Stimulated activated CD8-positive, alpha-beta memory T cell treated with anti-CD3 and anti-CD28 coated beads, Interleukin-15, amount 100 ng/mL, for 48 hours (primary cell): ENCODE results near the gene KRT81.
"Not testable (repeated sequence)": the region's sequence is repeated elsewhere in the genome, so short reads cannot be mapped to it uniquely, and the experiment has no call there.

ENCODE experiments used
- DNase-seq, 2 donors: peaks; one replicate each; pipeline ENCODE4 v3.0.0-alpha.2; 2020; ENCODE audit warnings: low read depth in 2 of 2

KRT81 gene

DNA sequence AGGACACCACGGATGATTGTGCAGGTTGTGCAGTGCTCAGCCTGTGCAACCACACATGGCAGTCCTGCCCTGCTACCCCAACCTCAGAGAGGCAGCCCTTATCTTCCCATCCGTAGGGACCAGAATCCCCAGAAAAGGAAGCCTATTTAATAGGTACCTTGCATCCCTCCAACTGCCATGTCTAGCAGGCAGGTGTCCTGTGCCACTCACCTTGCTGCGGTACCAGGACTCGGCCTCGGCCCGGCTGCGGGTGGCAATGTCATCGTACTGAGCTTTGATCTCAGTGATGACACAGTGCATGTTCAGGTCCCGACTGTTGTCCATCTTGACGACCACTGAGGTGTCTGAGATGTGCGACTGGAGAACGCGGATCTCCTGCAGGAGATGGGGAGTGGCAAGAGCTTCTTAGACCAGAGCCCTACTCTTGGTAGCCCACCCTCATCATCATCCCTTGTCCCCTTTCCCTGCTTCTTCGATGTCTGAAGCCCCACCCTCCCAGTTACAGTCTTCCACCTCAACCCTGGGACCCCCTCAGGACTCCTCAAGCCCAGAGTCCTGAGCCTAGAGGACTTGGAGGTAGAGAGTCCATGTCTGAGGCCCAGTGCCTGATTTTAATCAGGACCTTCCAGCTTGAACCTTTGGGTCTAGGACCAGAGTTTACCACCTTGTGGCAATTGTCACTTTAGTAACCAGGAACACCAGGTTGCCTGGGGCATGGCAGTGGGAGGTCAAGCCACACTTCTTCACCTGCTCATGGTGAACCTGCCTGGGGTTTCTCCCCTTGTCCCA, 37.7 kb downstream of the KRT81 start:
- DNase-seq, result no peak

DNA sequence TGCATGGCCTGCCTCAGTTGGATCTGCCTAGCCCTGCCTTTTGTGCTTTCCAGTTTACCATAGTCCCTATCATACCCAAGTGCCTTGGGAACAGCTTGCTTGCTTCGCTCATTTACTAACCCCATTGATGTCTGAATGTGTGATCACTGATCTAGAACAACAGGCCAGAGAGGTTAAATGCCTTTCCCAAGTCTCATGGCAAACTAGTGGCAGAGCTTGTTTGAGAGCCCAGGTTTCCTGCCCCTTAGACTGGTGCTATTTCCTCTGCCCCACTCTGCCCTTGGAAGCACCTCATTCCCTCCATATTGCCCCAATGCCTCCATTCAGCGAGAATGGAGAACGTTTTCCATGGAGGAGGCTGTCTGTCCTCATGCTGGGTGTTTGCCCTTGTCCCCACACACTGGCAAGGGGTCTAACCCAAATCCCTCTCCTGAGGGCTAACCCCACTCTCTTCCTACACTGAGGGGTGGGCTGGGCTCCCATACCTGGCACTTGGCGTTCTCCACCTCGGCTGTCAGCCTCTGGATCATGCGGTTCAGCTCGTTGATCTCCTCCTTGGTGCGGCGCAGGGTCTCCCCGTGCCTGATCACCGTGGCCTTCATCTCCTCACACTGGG, 38.5 kb downstream of the KRT81 start:
- no peak for DNase-seq

DNA sequence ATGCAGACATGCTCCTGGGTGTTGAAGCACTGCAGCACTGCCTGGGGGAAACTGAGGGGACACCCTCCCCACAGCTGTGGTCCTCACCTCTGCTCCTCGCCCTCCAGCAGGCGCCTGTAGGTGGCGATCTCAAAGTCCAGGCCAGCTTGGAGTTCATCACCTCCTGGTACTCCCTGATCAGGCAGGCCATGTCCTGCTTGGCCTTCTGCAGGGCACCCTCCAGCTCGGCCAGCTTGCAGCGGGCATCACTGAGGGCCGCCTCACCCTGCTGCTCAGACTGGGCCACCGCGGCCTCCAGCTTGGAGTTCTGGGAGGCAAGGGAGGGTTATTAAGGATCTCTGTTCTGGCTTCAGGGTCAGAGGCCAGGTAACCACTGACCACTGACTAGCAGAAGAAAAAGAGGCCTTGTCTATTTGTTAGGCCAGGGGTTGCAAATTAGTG, 39.1 kb downstream of the KRT81 start:
- DNase-seq, result not testable (repeated sequence)

DNA sequence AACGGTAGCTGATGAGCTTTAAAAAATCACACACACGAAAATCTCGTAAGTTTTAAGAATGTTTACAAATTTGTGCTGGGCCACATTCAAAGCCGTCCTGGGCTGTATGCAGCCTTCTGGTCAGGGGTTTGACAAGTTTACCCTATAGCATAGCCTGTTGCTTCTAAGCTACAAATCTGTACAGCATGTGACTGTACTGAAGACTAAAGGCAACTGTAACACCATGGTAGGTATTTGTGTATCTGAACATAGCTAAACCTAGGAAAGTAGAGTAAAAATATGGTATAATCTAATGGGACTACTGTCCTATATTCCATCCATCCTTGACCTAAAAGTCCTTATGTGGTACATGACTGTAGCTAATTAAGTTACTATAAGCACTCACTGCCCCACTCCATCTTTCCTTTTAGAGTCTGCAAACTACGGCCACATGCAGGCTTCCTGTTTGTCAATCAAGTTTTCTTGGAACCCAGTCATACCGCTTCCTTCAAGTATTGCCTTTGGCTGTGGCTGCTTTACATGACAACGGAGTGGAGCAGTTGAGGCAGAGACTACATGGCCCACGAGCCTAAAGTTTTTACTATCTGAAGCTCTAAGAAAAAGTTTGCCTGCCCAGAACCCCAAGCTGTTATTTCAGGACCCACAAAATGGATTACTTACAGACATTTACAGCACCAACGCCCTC, 39.8 kb downstream of the KRT81 start:
- no peak for DNase-seq

DNA sequence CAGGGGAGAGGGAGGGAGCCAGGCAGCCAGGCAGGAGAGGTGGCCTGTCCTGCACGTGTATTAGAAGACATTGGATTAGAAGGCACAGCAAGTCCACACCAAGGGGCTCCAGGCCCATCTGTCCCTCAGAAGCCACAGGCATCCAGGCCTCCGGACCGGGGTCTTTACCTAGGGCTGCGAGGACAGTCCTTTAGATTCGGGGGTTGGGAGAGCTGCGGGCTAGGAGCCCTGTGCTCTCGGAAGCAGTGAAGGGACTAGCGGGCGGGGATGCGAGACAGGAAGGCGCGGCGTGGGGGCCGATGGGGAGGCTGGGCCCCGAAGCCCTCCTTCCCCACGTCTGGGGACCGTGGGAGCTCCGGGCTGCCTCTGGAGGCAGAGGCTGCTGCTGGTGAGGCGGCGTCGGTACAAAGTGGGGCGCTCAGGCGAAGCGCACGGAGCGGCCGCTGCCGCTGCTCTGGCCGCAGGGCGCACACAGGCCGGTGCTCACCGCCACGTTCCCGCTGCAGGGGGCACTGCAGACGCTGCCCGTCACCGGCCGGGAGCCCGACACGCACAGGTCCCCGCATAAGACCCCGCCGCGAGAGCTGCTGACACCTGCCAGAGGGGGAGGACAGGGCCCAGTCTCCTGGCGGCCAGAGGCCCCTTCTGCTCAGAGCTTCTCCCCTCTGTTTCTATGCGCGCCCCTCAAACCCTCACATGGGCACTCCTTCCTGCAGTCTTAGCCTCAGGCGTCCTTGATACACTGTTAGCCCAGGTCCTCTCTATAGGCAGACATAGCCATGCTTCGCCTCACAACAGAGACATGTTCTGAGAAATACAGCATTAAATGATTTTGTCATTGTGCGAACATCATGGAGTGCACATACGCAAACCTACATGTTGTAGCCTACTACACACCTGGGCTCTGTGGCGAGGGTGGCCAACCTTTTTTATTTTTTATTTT, 41.0 kb downstream of the KRT81 start:
- no peak for DNase-seq

DNA sequence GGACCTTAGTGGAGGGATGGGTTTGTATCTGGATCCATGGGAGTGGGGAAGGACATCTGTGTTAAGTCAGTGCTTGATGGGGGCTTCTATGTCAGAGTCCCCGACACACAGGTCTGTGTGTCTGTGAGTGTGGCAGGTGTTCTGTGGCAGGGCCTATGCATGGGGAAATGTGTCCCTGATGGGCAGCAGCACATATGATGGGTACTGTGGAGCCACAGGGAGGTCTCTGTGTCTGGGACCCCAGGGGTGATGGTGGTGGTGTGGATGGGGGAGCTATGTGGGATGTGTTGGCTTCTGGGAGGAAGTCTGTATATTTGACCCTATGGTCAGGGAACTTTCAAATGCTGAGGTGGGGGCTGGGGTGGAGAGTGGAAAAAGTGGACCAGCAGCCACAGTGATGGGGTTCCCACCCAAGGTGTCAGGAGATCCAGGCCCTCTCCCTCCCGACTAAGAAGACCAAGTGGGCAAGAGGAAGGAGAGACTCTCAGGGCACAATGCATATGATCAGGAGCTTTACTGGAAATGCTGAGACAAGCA, 41.8 kb downstream of the KRT81 start:
- no peak for DNase-seq

DNA sequence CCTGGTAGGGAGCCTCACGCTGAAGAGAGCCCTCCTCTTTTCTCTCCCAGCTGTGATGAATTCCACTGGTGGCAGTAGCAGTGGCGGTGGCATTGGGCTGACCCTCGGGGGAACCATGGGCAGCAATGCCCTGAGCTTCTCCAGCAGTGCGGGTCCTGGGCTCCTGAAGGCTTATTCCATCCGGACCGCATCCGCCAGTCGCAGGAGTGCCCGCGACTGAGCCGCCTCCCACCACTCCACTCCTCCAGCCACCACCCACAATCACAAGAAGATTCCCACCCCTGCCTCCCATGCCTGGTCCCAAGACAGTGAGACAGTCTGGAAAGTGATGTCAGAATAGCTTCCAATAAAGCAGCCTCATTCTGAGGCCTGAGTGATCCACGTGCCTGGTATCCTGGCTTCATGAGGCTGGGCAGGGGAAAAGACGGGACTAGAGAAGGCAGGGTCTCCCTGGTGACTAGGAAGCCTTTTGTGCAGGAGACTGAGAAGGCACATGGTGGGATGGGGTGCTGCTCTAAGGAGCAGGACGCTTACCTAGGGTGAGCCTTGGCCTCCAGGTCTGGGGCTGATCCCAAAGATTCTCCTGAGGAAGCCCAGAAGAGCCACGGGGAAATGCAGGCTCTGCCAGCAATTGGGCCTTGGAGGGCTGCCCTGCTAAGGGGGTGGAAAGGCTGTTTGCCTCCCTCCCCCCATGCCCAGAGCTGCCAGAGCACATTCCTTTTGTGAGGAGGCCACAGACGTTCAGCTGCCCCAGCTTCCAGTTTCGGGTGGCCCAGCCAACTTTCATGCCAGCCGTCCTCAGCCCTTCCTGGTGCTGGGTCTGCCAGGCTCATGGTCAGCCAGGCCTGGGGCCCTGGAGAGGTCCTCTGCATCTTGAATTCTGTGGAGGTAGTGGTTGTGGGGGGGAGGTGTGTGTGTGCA, 42.5 kb downstream of the KRT81 start:
- no peak for DNase-seq

DNA sequence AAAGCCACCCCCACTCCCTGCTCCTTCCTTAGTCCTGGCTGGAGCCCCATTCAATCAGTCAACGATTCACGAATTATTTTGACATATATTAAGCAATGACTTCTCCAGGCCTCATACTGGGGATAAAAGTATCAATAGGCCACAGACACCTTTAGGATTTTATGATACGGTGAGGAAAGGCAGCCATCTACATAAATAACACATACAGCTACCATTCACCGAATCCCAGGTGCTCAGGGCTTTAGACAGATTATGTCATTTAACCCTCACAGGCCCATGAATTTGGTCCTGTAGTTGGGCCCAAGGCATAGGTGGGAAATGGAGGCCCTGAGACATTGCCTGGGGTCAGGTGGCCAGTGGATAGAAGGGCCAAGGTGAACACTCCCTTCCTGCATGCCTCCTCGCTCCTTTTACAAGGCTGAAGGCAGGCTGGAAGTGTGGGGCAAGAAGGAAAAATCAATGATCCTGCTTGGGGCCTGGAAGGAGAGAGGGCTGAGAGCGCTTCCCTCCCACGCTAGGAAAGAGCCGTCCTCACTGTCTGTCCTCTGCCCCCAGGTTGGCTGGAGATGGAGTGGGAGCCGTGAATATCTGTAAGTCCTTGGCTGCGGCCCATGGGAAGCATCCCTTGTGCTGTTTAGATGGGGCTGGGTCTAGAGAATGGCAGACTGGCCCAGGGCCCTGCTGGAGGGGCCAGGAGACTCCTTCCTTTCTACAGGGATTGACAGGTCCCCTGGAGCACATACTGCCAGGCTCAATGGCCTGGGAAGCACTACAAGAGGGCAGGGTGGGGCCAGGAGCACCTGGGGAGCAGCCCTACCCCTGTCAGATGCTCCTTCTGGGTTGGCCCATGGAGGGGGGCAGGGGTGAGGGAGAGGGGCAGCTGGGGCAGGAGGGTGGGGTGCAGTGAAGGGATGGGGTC, 43.5 kb downstream of the KRT81 start:
- DNase-seq, result no peak

DNA sequence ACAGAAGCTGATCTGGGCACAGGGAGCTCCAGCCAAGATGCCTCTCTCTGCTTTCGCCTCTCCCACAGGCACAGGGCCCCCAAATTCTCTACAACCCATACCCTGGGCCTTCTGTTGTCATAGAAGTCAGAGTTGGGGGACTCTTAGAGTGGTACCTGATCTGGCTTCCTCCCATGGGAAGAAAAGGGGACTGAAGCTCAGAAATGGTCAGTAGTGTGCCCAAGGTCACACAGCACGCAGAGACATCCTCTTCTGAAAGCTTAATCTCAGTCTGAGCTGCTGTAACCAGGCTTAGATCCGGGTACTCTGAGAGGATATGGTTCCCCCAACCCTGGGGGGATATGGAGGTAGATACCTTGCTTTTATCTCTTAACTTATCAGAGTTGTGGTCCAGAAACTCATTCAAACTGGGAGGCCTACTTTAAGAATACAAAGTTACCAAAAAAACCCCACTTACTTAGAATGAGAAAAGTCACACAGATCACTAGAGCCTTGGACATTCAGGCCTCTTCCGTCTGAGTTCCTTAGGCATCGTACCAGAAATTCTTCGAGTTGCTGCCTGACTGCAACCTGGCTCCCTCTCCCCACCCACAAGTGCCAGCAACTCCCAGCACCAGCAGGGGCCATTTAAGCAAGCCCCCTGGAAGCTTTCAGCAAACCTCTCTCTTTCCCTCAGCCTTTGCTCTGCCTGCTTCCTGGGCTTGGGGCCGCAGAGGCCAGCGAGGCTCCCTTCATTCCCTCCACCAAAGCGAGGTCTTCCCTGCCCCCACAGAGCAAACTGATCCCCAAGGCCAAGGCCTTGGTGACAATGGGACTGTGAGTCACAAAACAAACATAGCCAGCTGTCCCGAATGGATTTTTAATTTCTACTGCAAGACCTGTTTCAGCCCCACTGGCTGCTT, 44.4 kb downstream of the KRT81 start:
- DNase-seq, result no peak

DNA sequence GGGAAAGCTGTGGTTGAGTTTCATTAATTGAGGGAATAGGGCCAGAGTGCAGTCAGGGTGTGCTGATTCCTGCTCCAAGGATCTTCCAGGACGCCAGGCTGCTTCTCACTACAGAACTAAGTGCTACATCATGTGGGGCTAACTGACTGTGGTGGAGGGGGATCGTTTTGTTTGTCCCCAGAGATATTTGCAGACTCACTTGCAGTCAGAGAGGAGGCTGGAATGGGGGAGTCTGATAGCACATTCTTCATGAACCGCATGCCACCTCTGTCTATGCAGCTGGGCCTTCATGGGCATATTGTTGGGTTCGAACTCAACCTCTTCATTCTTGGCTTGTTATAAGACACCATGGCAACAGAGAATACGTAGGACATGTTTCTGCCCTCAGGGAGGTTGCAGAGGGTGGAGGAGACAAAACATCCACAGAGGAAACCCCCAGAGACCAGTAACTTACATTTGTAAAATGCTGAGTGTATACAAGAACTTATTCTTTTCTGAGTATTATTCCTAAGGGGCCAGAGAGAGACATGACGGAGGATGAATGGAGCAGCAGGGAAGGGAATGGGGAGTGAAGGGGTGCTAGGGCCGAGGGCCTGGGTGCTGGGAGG, 45.3 kb downstream of the KRT81 start:
- DNase-seq, result no peak

DNA sequence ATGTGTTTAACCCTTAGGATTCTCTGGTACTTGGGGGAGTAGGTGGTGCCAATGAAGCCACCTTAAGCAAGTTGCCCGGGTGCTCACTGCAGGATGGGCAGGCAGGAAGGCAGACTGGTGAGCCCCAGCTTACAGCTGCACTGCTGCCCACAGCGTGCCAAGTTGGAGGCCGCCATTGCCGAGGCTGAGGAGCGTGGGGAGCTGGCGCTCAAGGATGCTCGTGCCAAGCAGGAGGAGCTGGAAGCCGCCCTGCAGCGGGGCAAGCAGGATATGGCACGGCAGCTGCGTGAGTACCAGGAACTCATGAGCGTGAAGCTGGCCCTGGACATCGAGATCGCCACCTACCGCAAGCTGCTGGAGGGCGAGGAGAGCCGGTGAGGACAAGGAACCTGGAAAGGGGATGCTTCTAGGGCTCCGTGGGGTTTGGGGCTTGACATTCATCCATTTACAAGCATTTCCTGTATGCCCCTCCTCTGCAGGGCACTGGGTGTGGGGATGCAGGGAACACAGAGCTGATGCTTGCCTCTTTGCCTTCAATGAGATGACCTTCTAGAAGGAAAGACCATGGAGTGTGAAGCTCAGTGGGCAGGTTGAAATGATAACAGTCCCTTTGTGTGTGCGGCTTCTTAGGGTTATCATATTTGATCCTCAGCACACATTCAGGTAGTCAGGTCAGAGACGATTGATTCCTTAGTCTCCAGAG, 45.9 kb downstream of the KRT81 start:
- no peak for DNase-seq

DNA sequence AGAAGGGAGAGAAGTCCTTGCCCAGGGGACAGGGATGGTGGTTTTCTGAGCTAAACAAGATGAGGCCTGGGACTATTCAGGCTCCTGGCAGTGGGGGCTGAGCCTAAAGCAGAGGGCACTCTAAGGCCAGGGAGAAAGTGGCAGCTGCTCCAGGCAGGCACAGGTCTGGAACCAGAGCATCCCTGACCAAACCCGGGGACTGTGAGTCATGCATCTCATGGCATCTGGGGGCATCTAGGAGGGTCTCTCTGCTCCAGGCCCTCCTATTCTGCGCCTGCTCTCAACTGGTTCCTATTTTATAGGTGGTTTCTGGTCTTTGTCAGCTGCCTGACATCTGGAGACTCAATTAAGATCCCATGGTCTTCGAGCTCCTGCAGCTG, 46.7 kb downstream of the KRT81 start:
- no peak for DNase-seq

DNA sequence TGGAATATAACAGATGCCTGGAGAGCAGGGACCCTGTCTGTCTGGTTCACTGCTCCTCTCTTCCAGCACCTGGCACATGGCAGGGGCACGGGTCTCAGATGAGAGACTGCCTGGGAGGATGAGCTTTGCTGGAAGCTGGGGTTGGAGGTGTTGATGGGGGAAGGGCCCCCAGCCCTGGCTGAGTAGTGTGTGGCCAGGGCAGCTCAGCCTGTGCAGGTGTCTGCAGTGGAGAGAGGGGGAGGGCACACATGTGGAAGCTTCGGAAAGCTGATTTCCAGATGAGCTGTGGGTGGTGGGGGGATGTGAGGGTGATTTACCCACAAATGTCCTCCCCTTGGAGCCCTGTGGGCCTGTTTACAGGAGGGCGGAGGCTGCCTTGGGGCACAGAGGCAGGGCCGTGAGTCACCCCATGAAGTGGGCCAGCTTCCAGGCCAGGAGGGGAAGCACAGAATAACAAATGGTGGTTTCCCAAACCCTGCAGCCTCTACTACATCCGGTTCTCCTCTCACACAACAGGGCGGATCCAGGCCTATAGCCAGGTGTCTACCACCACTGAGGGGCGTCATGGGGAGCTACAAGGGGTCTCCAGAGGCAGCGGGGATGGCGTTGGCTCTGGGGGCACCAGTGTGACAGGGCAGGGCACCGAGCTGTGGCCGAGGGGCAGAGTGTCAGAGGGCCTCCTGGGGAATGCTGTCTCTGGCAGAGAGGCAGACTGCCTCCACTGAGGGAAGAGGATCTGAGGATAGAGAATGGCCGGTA, 47.3 kb downstream of the KRT81 start:
- peak; percentile 68 for DNase-seq

DNA sequence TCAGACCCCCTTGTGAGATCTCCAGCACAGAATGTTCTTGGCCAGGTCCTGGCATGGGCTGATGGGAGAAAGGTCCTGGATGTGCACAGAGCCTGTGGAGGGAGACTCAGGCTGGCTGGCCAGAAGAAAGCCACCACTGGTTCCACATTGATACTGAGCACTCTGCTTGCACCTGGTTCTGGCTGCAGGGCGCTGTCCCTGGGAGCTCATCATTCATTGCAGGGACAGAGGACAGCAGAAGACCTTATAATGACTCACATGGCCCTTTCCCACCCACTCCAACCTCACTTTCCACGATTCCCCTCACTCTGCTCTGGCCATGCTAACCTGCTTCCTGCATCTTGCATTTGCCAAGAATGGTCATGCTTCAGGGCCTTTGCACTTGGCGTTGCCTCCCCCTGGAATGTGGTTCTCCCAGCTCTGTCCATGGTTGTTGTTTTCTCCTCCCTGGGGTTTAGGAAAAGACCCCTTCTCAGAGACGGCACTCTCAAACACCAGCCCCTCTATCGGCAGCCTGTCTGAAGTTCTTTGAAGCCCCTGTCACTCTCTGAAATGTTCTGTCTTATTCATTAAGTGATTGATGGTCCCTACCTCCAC, 48.0 kb downstream of the KRT81 start:
- no peak for DNase-seq

DNA sequence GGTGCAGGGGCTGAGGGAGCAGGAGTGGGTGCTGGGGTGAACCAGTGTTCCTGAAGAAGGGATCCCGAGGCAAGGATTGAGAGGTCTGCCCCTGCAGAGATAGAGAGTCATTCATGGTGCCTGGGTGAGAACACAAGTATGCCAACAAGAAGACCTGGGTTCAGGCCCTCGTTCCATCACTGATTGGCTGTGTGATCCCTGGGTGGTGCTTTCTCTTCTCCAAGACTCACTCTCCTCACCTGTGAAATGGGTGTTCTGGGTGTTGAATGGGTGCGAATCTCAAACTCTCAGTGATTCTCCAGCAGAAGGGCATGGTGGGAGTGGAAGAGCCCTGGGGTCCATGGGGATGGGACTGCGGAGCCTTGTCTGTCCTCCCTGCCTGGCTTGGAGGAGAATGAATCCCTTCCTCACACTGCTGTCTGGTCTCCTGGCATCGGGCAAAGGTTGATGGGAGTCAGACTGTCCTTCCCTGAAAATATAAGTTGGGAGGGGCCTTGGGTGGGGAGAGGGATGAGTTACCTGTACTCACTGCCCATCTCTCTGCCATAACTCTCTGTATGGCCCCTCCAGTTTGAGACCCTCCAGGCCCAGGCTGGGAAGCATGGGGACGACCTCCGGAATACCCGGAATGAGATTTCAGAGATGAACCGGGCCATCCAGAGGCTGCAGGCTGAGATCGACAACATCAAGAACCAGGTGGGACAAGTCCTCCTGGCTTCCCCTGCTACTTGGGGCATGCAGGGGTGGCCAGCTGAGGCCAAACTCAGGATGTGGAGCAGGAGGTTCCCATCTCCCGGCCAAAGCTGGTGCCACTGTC, 48.7 kb downstream of the KRT81 start:
- DNase-seq, result no peak
